GM18861 (cell line): ENCODE measurements around the gene ABCA2.
"Not testable (repeated sequence)": the region's sequence is repeated elsewhere in the genome, so short reads cannot be mapped to it uniquely, and the experiment has no call there.

Experiments used
- ATAC-seq: cut with Tn5 transposase; IDR thresholded peaks from one replicate; pipeline ENCODE4 v1.9.1; 2021; ENCODE audit not compliant: unreplicated experiment

Gene ABCA2

DNA sequence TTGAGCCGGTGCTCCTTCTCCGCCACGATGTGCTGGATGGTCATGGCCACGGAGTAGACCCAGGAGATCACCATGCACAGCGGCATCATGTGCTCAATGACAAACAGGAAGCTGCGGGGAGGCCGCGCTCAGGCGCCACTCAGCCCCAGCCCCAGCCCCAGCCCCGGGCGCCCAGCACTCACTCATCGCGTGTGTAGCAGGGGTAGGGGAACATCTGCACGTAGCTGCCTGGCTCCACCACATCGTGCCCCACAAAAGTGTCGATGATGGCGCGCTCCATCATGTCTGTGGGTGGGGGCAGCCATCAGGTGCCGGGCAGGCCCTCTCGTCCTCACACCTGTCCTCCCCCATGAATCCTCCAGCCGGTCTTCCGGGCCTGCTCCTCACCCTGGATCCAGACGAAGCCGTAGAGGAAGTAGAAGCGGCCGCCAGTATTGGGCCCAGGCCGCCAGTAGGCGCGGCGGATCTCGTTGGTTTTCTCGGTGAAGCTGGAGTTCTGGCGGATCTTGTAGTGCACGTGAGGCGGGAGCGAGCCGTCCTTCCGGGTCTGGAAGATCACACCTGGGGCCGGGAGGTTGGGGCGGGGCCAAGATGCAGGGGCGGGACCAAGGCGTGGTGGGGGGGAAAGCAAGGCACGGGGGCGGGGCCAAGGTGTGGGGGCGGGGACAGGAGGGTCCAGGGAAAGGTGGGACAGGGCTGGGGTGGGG, 10.1 kb downstream of the ABCA2 start:
- ATAC-seq = no peak

DNA sequence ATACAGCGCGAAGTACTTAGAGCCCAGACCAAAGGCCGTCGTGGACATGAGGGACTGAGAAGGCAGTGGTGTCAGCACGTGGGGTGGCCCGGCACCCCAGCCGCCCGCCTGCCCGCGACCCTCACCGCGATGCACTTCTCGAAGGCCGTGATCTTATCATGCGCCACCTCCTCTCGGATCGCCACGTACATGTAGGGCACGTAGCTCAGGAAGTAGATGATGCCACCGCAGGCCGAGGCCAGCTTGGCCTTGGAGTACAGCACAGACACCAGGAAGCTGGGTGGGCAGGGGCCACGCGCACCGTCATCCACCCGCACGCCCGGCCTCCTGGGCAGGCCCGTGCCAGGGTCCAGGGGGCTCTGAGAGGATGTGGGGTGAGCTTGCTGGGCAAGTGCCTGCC, 11.0 kb downstream of the ABCA2 start:
- no peak for ATAC-seq

DNA sequence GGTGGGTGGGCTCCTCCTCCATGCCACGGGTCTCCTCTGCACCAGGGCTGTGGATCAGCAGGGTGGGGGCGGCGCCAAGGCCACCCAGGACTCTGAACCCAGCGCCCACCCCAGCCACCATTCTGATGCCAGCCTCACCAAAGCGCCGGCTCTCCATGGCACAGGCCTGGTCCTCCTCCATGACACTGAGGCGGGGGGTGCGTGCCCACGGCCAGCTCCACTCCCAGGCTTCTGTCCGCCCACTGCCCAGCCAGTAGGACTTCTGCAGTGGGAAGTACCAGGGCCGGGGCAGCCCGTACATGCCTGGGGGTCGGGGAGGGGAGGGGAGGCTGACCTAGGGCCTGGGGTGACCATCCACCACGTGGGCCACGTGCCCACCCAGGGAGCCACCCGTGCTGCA, 11.6 kb downstream of the ABCA2 start:
- ATAC-seq = no peak

DNA sequence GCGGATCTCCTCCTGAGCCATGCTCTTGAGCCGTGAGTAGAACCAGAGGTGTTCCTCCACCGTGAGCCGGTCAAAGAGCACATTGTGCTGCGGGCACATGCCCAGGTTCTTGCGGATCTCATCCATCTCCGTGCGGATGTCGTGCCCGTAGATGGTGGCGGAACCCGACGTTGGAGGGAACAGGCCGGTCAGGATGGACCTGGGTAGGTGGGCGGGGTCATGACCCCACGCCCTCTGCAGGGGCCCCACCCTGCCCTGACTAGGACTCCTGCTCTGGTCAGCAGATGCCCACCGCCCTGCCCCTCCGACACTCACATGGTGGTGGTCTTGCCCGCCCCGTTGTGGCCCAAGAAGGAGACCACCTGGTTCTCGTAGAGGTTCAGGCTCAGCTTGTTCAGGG, 12.1 kb downstream of the ABCA2 start:
- ATAC-seq = no peak

DNA sequence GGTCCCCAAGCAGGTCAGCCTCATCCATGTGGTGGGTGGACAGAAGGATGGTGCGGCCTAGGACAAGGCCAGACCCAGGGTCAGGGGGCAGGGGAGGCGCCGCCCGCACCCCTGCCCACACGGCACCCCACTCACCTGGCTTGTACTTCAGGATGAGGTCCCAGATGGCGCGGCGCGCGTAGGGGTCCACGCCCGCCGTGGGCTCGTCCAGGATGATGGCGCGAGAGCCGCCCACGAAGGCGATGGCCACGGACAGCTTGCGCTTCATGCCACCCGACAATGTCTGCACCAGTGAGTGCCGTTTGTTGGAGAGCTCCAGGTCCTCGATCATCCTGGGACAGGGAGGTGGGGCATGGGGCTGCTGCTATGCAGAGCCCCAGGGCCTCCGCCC, 12.5 kb downstream of the ABCA2 start:
- no peak for ATAC-seq

DNA sequence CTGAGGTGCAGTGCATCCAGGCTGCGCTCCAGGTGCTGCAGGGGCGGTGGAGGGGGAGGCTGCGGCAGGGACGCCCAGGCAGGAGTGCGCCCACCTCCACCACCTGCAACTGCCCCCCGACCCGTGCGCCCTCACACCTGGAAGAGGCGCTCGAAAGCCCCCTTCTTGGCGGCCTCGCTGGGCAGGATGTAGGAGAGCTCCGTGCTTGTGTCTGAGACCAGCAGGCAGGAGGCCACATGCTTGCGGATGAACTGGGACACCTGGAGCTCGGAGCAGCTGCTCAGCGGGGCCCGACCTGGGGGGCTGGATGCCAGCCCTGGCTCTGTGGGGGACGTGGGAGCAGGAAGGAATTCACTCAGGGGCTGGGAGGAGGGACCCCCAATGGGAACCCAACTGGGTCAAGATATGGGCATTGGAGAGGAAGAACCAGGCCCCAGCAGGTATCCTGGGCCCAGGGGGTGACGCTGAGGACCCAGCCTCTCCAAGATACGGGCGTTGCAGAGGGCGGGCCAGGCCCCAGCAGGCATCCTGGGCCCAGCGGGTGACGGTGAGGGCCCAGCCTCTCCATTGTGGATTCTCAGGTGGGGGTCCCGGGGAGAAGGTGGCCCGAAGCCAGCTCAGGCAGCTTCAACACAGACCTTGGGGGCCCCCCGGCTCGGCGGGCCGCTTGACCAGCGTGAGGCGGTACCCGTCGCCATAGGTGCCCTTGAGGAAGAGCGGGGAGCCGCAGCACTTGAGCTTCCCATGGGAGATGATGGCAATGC, 13.1 kb downstream of the ABCA2 start:
- ATAC-seq = no peak

DNA sequence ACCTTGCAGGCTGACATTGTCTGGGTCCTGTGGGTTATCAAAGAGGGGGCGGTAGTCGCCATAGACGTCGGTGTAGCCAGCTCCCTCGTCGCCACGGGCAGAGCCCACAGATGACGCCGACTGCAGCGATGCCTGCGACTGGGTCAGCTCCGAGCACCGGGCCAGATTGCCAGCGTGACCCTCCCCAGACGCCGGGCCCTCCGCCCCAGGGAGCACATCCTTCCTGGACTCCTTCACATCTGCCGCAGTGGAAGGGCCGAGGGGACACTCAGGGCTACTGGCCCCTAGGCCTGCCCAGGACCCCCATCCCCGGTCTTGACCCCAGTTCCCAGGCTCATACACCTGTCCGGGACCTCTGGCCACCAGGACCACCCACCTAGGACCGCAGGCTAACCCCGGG, 13.9 kb downstream of the ABCA2 start:
- no peak for ATAC-seq

DNA sequence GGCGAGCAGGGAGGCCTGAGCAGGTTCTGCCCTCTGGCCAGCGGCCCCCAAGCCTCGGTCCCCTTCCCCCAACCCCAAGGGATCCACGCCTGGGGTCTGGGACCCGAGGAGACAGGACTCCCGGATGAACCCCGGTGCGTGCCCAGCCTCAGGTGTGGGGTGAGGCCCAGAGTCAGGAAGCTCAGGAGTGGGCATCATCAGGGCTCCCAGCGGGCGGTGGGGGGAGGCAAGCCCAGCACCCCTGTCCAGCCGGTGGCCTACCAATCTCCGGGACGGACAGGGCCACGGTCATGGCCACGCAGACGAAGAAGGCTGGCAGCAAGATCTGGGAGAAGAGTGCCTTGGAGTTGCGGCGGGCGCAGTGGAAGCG, 14.5 kb downstream of the ABCA2 start:
- ATAC-seq = no peak

DNA sequence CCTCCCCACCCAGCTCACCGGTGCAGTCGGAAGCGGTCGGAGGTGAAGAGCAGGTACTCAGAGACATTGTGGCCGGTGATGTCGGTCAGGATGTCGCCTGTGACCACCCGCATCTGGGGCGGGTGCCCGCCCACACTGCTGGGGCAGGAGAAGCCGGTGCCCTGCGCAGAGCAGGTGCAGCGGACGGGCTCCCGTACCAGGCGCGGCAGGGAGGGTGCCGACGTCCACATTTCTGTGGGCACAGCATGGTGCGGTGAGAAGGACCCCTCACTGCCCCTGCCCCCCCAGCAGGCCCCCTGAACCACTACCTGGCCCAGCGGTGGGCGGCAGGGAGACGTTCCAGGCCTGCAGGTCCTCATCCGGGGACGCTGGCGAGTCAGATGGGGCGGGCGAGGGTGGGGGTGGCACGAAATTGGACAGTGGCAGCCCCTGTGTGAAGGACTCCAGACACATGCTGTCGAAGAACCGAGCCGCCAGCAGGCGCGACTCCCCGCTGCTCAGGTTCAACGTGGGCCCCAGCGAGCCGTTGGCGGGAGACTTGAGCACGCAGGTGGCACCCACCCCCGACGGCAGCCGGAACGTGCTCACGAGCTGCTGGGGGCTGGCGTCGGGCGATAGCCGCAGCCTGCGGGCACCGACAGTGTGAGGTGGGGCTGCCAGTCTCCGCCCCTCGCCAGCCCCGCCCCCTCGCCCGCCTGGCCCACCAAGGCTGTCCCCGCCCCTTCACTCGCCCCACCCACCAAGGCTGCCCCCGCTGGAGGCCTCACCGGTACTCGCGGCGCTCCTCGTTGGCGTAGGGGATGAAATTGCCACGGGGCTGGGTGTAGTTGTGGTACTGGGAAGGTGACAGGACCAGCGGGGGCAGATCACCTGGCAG, 15.1 kb downstream of the ABCA2 start:
- no peak for ATAC-seq

DNA sequence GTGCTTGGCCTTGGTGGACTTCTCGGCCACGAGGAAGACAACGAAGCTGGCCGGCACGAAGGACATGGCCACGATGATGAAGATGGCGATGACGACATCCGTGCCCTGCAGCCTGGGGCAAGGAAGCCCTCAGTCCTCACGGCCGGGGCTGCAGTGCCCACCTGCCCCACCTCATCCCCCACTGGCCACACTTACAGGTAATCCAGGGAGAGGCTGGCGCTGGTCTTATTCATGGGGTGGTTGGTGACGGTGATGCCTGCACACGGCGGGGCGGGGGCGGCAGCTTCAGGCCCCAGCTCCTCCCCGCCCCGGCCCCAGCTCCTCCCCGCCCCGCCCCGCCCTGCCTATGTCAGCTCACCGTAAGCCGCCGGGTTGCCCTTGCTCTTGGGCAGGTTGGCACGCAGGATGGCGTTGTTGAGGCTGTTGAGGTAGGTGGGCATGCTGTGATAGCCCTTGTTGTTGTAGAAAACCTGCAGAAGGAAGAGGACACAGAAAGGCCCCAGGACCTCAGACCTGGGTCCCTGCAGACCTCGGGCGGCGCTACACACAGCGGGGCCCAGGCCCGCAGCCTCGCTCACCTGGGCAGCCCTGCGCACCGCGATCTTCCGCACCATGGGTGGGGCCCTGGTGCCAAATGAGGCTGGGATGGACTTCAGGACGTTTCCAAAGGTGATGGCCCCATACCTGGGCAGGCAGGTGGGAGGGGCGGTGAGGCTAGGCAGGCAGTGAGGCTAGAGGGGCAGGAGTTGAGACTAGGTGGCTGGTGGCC, 15.9 kb downstream of the ABCA2 start:
- no peak for ATAC-seq

DNA sequence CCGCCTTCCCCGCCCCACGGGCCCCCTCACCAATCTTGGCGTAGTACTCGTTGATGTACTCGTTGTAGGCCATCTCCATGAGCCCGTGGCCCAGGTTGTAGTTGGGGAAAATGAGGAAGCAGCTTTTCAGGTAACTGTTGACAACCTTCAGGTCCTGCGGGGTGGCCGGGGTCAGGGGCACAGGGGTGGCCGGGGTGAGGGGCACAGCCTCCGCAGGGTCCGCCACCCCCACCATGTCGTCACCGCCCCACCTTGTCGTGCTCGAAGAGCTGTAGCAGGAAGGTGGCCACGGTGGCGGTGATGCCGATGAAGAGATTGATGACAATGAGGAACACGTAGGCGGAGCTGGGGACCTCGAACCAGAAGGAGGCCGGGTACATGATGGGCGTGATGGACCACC, 16.9 kb downstream of the ABCA2 start:
- ATAC-seq = no peak

DNA sequence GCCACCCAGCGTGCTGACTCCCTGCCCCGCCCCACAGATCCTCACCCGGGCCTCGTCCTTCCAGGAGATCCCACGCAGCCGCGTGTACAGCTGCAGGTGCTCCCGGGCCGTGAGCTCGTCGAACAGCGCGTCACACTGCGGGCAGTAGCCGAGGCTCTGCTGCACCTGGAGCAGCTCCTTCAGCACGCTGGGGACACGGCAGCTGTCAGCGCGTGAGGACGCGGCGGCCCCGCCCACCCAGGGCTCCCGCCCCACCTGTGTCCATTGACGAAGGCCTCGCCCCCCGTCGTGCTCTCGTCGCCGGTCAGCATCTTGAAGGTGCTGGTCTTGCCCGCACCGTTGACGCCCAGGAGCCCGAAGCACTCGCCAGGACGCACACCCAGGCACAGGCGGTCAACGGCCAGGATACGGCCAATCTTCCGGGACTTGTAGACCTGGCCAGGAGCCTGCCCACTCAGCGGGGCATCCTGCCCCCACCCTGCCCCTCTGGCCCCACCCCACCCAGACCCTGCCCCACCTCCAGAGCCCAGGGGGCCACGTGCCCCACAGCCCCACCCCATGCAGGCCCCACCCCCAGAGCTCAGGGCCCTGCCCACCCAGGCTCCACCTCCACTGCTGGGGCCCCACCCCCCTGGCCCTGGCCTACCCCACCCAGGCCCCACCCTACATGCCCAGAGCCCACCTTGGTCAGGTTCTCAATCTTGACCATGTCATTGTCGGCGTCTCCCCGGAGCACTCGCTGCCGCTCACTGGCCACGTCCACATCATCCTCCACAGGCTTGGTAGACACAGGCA, 17.9 kb downstream of the ABCA2 start:
- ATAC-seq = no peak

DNA sequence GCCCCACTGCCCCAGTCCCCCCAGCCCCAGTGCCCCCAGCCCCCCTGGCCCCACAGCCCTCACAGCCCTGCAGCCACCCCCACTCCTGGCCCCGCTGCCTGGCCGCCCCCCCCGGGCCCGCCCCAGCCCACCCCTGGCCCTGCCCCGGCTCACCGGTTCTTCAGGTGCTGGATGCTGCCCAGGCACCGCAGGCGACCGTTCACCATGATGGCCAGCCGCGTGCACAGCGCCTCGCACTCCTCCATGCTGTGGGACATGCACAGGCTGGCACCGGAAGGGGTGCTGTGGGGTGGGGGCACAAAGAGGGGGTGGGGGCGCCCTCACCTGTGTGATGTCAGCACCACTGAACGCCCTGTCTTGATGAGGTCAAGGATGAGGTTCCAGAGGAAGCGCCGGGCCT, 18.8 kb downstream of the ABCA2 start:
- ATAC-seq = no peak

DNA sequence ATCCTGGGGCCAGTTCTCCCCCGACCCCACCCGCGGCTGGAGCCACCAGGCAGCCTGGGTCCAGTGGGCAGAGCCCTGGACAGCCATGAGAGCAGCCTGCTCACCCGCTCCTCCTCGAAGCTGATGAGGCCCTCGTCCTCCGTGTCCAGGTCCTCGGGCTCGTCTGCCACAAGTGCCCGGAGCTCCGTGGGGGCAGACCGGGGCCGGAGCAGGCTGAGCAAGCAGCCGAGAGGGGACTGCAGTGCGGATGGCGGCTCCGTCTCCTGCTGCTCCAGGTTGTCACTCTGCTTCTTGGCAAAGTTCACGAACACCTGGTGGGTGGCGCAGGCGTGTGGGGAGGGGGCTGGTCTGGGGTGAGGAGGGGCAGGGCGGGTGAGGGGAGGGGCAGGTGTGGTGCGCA, 19.7 kb downstream of the ABCA2 start:
- no peak for ATAC-seq

DNA sequence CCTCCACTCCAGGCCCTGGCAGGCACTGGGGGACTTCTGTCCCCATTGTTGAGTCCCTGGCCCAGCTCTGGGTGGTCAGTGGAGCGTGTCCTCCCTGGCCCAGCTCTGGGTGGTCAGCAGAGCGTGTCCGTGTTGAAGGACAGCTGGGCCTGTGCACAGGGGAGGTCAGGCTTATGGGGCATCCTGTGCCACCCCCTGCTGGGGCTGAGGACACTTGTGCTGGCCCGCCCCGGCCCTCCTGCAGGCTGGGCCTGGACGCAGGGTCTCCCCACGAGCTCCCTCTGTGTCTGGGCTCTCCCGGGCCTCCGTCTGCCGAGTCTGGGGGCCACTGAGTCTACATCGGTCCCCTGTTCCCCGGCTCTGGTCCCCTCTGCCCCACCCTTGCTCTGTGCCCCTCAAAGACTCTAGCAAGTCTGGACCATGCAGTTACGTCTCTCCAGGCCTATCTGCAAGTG, 20.2 kb downstream of the ABCA2 start:
- no peak for ATAC-seq

DNA sequence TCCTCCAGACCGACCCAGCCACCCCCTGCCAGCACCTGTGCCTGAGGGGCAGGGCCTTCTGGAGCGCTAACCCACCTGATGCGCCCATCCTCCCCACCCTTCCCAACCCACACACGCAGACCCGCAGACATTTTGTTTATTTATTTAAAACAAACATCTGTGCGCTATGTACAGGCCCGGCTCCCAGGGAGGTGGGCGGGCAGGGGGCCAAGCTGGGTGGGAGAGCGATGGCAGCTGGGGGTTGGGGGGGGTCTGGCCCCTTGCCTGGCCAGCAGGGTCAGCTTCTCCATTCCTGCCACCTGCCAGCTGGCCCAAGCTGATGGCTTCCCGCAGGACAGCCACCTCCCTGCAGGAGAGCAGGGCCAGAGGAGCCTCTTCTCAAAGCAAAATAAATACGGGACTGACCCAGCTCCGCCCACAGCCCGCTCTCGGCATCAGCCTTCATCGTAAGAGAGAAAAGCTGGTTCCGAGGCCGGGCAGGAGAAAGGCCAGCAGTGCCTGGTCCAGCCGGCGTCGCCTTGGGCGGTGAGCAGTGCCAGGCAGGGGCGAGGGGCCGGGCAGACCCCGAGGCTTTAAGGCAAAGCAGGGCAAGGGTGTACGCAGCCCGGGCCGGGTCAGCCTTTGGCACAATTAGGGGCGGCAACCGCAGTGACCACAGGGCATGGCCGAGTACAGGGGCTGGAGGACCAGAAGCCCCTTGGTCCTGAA, 20.8 kb downstream of the ABCA2 start:
- ATAC-seq = no peak

DNA sequence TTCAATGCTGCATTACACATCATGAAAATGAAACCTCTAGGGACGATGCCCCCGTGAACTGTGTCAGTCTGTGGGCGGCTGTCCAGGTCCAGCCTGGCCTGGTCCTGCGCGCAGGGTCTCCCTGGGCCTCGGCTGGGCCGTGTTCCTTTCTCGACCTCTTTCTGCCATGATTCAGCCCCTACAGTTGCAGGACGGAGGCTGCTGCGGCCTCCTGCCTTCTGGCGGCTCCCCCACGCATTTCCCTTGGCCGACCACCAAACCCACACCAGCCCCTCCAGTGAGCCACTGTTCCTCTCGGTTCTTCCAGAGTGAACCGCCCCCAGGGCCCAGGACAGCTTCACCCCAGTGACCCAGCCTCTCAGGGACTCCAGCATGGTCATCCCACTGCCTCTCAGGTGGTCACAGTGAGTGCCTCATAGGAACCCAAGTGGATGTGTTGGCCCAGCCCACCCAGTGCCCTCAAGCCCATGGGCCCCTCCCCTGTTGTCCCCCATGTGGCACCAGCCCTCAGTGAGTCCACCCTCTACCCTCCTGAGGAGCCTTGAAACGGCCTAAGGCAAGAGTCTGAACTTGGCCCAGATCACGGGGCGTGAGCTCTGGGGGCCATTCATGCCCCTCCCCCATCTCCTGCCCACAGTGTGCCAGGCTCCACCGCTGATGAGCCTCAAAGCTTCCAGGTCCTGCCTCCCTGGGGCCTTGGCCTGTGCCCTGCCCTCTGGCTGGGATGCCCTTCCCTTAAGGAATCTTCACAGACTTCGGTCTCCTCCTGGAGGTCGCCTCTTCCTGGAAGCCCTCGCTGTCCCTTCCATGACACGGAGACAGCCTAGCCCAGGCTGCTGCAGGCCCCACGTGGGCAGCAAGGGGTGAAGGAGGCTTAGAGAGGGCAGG, 21.7 kb downstream of the ABCA2 start:
- no peak for ATAC-seq

DNA sequence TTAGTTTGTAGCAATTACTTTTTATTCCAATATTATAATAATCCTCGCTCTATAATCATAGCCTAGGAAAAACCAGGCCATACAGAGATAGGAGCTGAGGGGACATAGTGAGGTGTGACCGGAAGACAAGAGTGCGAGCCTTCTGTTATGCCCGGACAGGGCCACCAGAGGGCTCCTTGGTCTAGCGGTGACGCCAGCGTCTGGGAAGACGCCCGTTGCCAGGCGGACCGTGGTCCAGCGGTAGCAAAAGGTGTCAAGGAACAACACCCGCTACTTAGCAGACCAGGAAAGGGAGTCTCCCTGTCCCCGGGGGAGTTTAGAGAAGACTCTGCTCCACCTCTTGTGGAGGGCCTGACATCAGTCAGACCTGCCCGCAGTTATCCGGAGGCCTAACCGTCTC, 23.8 kb downstream of the ABCA2 start:
- not testable (repeated sequence) for ATAC-seq

DNA sequence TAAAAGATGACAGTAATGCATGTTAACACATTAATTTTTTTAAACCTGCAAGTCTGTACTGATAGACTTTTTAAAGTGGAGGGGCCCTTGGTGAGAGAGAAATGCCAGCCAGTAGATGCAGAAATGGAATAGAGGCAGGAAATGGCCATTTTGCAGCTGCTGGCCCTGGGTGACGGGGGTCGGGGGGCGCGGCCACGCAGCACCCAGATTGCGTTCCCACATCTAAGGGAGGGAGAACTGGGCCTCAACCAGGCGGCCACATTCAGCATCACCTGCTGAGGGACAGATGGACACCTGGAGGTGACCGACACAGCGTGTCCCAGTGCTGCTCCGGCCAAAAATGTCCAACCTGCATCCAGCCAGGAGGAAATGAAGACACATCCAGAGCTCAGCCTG, 25.4 kb downstream of the ABCA2 start:
- no peak for ATAC-seq
